PFSK-1 (cell line): ENCODE data around the gene ARHGAP15.

ENCODE experiments used
- FOXP2 ChIP-seq: optimal IDR thresholded peaks from 2 replicates; pipeline ENCODE3; 2011; ENCODE audit warnings: borderline replicate concordance, control low read depth, inconsistent platforms; ENCODE audit not compliant: insufficient read depth; ENCODE audit errors: extremely low read length, extremely low read depth
- POLR2AphosphoS5 ChIP-seq: IDR thresholded peaks from 2 replicates; pipeline ENCODE4 v1.6.1; 2012; ENCODE audit warnings: low read depth, mild to moderate bottlenecking, control low read depth, low read length, moderate library complexity
- TAF1 ChIP-seq: IDR thresholded peaks from 2 replicates; pipeline ENCODE4 v1.6.1; 2012; ENCODE audit warnings: low read length, control low read depth, borderline replicate concordance; ENCODE audit not compliant: insufficient read depth
- TF ChIP-seq, protein P1 (sequence below), 2 experiments: IDR thresholded peaks; 2 replicates each; pipeline versions ENCODE4 v1.6.1 to v1.8.0; 2011 to 2012; ENCODE audit warnings: low read depth in 2 of 2, low read length in 2 of 2, control low read depth in 1 of 2, inconsistent platforms in 1 of 2, mild to moderate bottlenecking in 1 of 2, moderate library complexity in 1 of 2; ENCODE audit not compliant: insufficient read depth in 1 of 2

DNA sequence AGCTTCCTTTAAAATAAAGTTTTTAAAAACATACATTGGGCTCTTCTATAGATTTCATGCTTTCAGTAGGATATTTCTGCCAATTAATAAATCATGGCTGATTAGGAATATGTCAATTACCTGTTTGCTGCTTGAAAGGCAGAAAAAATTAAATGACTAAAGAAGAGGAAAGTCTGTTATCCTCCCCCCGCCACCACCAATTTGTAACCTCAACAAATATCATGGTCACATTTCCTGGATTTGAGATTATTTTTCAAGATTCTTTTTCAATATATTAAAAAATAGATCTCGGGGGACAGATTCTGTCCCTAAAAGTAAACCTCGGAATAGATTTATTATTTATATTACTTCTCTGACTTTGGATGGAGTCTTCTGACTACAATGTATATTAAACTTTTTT, 125.9 kb downstream of the ARHGAP15 start:
- TF ChIP-seq POLR2AphosphoS5 (no peak), TAF1 (no peak), FOXP2 (no peak)
- TF ChIP-seq, protein P1, sequence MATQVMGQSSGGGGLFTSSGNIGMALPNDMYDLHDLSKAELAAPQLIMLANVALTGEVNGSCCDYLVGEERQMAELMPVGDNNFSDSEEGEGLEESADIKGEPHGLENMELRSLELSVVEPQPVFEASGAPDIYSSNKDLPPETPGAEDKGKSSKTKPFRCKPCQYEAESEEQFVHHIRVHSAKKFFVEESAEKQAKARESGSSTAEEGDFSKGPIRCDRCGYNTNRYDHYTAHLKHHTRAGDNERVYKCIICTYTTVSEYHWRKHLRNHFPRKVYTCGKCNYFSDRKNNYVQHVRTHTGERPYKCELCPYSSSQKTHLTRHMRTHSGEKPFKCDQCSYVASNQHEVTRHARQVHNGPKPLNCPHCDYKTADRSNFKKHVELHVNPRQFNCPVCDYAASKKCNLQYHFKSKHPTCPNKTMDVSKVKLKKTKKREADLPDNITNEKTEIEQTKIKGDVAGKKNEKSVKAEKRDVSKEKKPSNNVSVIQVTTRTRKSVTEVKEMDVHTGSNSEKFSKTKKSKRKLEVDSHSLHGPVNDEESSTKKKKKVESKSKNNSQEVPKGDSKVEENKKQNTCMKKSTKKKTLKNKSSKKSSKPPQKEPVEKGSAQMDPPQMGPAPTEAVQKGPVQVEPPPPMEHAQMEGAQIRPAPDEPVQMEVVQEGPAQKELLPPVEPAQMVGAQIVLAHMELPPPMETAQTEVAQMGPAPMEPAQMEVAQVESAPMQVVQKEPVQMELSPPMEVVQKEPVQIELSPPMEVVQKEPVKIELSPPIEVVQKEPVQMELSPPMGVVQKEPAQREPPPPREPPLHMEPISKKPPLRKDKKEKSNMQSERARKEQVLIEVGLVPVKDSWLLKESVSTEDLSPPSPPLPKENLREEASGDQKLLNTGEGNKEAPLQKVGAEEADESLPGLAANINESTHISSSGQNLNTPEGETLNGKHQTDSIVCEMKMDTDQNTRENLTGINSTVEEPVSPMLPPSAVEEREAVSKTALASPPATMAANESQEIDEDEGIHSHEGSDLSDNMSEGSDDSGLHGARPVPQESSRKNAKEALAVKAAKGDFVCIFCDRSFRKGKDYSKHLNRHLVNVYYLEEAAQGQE (IDR thresholded peaks at IDR 0.05; ENCODE audit: insufficient read depth in 1 of 2, low read depth in 2 of 2, low read length in 2 of 2) = no peak
